Measurements from ENCODE around the gene MORN1. TPM values are rescaled to one million over a fixed set of nuclear protein-coding genes. Genes with fewer than 3 reads are reported as not detected.

MORN1 gene
- total and polyA plus RNA-seq, 2 experiments from 2014 or later: 4.8 to 11.1 TPM

DNA sequence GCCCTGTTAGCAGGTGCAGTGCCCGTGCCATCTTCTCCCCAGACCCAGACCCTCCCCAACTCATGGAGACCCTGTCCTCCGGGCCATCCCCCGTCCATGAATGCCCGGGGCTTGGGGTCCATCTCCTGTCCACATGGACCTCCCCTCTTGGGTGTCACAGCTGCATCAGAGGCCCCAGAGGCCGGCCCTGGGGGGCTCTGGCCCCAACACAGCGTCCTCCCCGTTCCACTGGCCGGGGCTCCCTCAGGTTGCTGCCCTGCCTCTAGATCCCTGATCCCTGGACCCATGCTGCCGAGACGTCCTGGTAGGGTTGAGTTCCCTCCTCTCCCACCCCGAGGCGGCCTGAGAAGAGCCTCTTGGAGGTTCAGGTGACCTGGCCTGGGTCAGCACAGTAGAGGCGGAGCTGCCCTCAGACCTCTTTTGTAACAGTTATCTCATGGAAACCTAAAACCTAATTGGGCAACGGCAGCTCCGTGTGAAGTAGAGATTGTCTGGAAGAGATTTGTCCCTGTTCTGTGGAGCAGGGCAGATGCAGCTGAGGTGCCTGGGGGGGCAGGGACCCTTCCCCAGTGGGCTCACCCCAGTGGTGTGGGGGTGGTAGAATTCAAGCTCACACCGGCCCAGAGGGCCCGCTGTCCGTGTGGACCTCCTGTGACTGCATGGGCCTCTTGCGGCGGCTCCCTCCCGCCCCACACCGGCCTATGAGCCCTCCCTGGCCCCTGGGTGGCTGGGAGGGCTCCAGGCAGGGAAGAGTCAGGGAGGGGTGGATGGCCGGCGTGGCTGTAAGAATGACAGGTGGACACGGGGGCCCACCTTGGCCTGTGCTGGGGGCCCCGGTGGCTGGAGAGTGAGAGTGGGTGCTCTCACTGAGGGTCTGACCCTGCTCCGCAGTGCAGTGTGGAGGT is 107.1 kb downstream of the MORN1 start:
- TF ChIP-seq ZNF331 (CRISPR knock-in tag; IDR thresholded peaks at IDR 0.05; ENCODE audit: low read depth) (no peak), STAT1 (IDR thresholded peaks at IDR 0.05; ENCODE audit: unreplicated experiment) (no peak), ZNF114 (CRISPR knock-in tag; IDR thresholded peaks at IDR 0.05) (no peak), NANOG (IDR thresholded peaks at IDR 0.05; ENCODE audit: borderline replicate concordance) (no peak), JUNB (IDR thresholded peaks at IDR 0.05; ENCODE audit: unreplicated experiment) (no peak), CREB1 (CRISPR knock-in tag; IDR thresholded peaks at IDR 0.05; ENCODE audit: low read depth) (no peak)
- TF ChIP-seq, protein P1, sequence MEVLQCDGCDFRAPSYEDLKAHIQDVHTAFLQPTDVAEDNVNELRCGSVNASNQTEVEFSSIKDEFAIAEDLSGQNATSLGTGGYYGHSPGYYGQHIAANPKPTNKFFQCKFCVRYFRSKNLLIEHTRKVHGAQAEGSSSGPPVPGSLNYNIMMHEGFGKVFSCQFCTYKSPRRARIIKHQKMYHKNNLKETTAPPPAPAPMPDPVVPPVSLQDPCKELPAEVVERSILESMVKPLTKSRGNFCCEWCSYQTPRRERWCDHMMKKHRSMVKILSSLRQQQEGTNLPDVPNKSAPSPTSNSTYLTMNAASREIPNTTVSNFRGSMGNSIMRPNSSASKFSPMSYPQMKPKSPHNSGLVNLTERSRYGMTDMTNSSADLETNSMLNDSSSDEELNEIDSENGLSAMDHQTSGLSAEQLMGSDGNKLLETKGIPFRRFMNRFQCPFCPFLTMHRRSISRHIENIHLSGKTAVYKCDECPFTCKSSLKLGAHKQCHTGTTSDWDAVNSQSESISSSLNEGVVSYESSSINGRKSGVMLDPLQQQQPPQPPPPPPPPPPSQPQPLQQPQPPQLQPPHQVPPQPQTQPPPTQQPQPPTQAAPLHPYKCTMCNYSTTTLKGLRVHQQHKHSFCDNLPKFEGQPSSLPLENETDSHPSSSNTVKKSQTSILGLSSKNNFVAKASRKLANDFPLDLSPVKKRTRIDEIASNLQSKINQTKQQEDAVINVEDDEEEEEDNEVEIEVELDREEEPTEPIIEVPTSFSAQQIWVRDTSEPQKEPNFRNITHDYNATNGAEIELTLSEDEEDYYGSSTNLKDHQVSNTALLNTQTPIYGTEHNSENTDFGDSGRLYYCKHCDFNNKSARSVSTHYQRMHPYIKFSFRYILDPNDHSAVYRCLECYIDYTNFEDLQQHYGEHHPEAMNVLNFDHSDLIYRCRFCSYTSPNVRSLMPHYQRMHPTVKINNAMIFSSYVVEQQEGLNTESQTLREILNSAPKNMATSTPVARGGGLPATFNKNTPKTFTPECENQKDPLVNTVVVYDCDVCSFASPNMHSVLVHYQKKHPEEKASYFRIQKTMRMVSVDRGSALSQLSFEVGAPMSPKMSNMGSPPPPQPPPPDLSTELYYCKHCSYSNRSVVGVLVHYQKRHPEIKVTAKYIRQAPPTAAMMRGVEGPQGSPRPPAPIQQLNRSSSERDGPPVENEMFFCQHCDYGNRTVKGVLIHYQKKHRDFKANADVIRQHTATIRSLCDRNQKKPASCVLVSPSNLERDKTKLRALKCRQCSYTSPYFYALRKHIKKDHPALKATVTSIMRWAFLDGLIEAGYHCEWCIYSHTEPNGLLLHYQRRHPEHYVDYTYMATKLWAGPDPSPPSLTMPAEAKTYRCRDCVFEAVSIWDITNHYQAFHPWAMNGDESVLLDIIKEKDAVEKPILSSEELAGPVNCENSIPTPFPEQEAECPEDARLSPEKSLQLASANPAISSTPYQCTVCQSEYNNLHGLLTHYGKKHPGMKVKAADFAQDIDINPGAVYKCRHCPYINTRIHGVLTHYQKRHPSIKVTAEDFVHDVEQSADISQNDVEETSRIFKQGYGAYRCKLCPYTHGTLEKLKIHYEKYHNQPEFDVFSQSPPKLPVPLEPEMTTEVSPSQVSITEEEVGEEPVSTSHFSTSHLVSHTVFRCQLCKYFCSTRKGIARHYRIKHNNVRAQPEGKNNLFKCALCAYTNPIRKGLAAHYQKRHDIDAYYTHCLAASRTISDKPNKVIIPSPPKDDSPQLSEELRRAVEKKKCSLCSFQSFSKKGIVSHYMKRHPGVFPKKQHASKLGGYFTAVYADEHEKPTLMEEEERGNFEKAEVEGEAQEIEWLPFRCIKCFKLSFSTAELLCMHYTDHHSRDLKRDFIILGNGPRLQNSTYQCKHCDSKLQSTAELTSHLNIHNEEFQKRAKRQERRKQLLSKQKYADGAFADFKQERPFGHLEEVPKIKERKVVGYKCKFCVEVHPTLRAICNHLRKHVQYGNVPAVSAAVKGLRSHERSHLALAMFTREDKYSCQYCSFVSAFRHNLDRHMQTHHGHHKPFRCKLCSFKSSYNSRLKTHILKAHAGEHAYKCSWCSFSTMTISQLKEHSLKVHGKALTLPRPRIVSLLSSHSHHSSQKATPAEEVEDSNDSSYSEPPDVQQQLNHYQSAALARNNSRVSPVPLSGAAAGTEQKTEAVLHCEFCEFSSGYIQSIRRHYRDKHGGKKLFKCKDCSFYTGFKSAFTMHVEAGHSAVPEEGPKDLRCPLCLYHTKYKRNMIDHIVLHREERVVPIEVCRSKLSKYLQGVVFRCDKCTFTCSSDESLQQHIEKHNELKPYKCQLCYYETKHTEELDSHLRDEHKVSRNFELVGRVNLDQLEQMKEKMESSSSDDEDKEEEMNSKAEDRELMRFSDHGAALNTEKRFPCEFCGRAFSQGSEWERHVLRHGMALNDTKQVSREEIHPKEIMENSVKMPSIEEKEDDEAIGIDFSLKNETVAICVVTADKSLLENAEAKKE (CRISPR knock-in tag; IDR thresholded peaks at IDR 0.05): no peak
- TF ChIP-seq, protein P2, sequence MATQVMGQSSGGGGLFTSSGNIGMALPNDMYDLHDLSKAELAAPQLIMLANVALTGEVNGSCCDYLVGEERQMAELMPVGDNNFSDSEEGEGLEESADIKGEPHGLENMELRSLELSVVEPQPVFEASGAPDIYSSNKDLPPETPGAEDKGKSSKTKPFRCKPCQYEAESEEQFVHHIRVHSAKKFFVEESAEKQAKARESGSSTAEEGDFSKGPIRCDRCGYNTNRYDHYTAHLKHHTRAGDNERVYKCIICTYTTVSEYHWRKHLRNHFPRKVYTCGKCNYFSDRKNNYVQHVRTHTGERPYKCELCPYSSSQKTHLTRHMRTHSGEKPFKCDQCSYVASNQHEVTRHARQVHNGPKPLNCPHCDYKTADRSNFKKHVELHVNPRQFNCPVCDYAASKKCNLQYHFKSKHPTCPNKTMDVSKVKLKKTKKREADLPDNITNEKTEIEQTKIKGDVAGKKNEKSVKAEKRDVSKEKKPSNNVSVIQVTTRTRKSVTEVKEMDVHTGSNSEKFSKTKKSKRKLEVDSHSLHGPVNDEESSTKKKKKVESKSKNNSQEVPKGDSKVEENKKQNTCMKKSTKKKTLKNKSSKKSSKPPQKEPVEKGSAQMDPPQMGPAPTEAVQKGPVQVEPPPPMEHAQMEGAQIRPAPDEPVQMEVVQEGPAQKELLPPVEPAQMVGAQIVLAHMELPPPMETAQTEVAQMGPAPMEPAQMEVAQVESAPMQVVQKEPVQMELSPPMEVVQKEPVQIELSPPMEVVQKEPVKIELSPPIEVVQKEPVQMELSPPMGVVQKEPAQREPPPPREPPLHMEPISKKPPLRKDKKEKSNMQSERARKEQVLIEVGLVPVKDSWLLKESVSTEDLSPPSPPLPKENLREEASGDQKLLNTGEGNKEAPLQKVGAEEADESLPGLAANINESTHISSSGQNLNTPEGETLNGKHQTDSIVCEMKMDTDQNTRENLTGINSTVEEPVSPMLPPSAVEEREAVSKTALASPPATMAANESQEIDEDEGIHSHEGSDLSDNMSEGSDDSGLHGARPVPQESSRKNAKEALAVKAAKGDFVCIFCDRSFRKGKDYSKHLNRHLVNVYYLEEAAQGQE (IDR thresholded peaks at IDR 0.05; ENCODE audit: unreplicated experiment): no peak
- TF ChIP-seq, protein P3, sequence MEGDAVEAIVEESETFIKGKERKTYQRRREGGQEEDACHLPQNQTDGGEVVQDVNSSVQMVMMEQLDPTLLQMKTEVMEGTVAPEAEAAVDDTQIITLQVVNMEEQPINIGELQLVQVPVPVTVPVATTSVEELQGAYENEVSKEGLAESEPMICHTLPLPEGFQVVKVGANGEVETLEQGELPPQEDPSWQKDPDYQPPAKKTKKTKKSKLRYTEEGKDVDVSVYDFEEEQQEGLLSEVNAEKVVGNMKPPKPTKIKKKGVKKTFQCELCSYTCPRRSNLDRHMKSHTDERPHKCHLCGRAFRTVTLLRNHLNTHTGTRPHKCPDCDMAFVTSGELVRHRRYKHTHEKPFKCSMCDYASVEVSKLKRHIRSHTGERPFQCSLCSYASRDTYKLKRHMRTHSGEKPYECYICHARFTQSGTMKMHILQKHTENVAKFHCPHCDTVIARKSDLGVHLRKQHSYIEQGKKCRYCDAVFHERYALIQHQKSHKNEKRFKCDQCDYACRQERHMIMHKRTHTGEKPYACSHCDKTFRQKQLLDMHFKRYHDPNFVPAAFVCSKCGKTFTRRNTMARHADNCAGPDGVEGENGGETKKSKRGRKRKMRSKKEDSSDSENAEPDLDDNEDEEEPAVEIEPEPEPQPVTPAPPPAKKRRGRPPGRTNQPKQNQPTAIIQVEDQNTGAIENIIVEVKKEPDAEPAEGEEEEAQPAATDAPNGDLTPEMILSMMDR (conservative IDR thresholded peaks at IDR 0.05; ENCODE audit: low read depth in 2 of 2): no peak
- TF ChIP-seq, protein P4, sequence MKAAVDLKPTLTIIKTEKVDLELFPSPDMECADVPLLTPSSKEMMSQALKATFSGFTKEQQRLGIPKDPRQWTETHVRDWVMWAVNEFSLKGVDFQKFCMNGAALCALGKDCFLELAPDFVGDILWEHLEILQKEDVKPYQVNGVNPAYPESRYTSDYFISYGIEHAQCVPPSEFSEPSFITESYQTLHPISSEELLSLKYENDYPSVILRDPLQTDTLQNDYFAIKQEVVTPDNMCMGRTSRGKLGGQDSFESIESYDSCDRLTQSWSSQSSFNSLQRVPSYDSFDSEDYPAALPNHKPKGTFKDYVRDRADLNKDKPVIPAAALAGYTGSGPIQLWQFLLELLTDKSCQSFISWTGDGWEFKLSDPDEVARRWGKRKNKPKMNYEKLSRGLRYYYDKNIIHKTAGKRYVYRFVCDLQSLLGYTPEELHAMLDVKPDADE (IDR thresholded peaks at IDR 0.05): no peak
- Histone ChIP-seq H3K79me2 (replicated peaks; ENCODE audit: insufficient read depth) (peaks cover 77% of the 10 kb centered on the region), H3K27ac (ENCODE audit: low read depth) (no peak overlapping the region), H2AFZ (no peak overlapping the region), H3K9me2 (ENCODE audit: insufficient read depth) (no peaks in the 10 kb centered on the region), H3F3A (replicated peaks; ENCODE audit: low read depth) (no peaks in the 10 kb centered on the region), H3K36me3 (ENCODE audit: insufficient read depth) (no peaks in the 10 kb centered on the region), H4K20me1 (replicated peaks; ENCODE audit: insufficient read depth) (peaks cover 12% of the 10 kb centered on the region), H3K4me2 (no peak overlapping the region), H3K27me3 (ENCODE audit: insufficient read depth) (no peaks in the 10 kb centered on the region), H3K4me1 (ENCODE audit: insufficient read depth) (peaks cover 19% of the 10 kb centered on the region), H3K4me3 (no peak overlapping the region)
- Mint-ChIP-seq H3K27me3 (ENCODE audit: insufficient read depth, low read depth, poor library complexity) (peaks cover 24% of the 10 kb centered on the region), H3K27ac (no peak overlapping the region; the same call in 1 of the 2 replicates), H3K4me3 (no peak overlapping the region), H3K36me3 (ENCODE audit: low read depth) (peaks cover 12% of the 10 kb centered on the region; the same call in 2 of the 3 replicates), H3K9me3 (peaks cover 3% of the 10 kb centered on the region; the same call in 2 of the 3 replicates), H3K4me1 (peaks cover 27% of the 10 kb centered on the region)
- DNase-seq (ENCODE audit: low spot score): no peak
- peak; percentile 13; the same call in 2 of the 3 replicates for ATAC-seq

Measured in GM23338 (cell line).